NB4 (cell line): Measurements from ENCODE around the gene HLA-DPA1.

ENCODE experiments used
- DNase-seq: peaks from one replicate; pipeline ENCODE4 v3.0.0; 2010; ENCODE audit warnings: low read depth
- H3K4me3 ChIP-seq: one replicate; pipeline ENCODE4 v1.5.1; 2011; ENCODE audit warnings: mild to moderate bottlenecking, low read depth, low read length, moderate library complexity
- MYC ChIP-seq: IDR thresholded peaks from 2 replicates; pipeline ENCODE4 v1.6.1; 2011; ENCODE audit warnings: low read depth, low read length
- POLR2A ChIP-seq: IDR thresholded peaks from 2 replicates; pipeline ENCODE4 v1.6.1; 2011; ENCODE audit warnings: mild to moderate bottlenecking; ENCODE audit not compliant: insufficient read length; ENCODE audit errors: extremely low read depth
- TF ChIP-seq, protein P1 (sequence below): IDR thresholded peaks from 2 replicates; pipeline ENCODE4 v1.6.1; 2011; ENCODE audit warnings: low read depth, low read length
- TF ChIP-seq, protein P2 (sequence below): IDR thresholded peaks from one replicate; pipeline ENCODE4 v1.5.1; 2012; ENCODE audit warnings: low read depth, low read length

Gene HLA-DPA1

DNA sequence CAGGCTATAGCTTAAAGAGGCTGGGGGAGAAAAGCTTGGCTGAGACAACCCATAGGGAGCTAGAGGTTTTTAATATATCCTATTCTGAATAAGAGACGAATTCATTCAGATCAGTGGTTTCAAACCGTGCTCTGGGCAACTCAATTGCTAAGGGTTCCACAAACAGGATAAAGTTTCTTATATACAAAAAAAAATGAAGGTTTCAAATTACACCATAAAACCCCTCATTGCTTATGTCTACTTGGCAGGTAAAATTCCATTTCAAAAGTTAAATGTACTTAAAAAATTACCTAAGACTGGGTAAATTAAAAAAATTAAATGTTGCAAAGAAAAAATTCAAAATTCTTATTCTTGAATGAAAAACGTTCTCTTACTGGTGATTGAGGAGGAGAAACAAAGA lies 5.0 kb upstream of the HLA-DPA1 start:
- DNase-seq, result no peak
- H3K4me3 ChIP-seq, result no peak overlapping the region
- TF ChIP-seq POLR2A, result no peak
- TF ChIP-seq MYC, result no peak
- TF ChIP-seq, protein P1, sequence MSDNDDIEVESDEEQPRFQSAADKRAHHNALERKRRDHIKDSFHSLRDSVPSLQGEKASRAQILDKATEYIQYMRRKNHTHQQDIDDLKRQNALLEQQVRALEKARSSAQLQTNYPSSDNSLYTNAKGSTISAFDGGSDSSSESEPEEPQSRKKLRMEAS, result no peak
- TF ChIP-seq, protein P2, sequence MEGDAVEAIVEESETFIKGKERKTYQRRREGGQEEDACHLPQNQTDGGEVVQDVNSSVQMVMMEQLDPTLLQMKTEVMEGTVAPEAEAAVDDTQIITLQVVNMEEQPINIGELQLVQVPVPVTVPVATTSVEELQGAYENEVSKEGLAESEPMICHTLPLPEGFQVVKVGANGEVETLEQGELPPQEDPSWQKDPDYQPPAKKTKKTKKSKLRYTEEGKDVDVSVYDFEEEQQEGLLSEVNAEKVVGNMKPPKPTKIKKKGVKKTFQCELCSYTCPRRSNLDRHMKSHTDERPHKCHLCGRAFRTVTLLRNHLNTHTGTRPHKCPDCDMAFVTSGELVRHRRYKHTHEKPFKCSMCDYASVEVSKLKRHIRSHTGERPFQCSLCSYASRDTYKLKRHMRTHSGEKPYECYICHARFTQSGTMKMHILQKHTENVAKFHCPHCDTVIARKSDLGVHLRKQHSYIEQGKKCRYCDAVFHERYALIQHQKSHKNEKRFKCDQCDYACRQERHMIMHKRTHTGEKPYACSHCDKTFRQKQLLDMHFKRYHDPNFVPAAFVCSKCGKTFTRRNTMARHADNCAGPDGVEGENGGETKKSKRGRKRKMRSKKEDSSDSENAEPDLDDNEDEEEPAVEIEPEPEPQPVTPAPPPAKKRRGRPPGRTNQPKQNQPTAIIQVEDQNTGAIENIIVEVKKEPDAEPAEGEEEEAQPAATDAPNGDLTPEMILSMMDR, result no peak

DNA sequence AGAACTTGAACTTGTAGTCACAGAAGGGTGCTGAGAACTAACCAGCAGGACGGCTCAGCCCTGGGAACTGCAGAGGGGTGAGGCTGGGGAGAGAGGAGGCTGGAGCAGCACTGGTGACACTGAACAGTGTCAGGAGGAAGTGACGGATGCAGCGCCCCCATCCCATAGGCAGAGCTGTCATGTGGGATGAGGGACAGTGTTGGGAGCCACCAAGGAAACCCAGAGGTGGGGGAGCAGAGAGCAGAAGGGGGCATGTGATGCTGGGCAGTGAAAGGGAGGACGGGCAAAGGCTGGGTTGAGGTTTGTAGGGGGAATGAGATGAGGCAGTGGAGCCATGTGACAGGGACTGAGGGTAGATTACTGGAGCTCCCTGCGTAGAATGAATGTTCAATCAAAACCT lies 4.5 kb upstream of the HLA-DPA1 start:
- TF ChIP-seq, protein P2, result no peak
- DNase-seq, result no peak
- no peak overlapping the region for H3K4me3 ChIP-seq

DNA sequence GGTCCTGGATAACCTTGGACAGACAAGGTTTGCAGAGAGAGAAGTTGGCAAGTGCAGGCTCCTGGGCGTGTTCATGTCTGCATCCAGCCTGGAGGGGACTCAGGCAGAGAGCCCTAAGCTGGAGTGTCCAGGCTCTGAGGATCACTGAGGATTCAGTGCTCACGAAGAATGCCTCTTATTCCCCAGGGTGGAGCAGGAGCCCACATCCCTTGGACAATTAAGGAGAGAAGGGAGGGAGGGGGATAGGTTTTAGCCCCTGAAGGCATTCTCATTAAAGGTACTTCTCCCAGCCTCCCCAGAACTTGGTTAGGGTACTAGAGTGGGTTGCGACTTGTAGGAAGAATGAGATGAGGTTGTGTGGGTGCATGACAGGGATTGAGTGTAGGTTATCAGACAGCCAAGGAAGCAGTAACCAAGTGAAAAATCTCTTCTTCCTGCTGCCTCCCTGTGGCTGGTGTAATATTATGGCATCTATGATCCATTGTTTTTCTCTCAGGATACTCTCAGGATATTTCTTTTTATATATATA lies 3.0 kb upstream of the HLA-DPA1 start:
- DNase-seq, result no peak
- TF ChIP-seq POLR2A, result no peak
- no peak overlapping the region for H3K4me3 ChIP-seq

DNA sequence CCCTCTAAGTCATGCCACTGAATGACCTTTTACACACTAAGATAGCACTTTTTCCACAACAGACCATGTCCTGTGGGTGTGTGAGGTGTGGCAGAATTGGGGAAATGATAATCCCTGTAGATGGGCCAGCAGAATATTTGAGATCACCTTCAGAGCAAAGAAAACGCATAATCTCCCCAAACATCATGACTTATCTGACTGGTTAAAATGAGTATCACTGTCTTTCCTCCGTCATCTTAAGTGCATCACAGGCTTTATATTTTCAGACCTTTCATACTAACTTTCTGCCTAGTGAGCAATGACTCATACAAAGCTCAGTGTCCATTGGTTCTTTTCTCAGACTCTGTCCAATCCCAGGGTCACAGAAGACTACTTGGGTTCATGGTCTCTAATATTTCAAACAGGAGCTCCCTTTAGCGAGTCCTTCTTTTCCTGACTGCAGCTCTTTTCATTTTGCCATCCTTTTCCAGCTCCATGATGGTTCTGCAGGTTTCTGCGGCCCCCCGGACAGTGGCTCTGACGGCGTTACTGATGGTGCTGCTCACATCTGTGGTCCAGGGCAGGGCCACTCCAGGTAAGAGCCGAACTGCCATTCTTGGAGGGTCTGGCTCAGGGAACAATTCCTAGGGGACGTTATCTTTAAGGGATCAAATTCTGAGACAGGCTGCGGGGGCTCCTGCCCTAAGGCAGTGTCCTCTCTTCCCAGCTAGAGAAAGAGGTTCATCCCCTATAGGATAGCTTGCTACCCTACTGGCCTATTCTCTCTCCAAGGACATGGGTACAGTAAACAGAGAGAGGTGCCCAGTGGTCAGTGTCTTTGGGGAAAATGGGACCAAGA lies 2.3 kb upstream of the HLA-DPA1 start, which contains the start of gene HLA-DPB1:
HLA-DPB1 (plus strand) TSS at position 423 of the 838 bp plus-strand sequence; CDS start at position 475, 52 bp downstream.
- peak; percentile 56 for DNase-seq
- TF ChIP-seq, protein P1, result no peak
- no peak for TF ChIP-seq MYC
- no peak within 1 kb of the TSS for H3K4me3 ChIP-seq

DNA sequence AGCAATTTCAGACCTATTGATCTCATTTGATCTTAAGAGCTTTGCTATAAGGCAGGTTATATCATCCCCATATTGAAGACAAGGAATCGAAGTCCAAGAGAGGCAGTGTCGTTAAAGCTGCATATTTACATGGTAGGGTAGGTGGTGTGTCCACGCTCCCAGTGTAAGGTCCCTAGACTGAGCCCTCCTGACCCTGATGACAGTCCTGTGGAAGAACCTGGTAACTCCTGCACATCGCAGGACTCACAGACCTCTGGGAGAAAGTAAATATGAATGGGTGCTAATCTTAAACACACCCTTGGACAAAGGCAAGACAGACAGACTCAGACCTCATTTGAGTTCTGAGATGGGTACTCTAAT lies 1.7 kb upstream of the HLA-DPA1 start:
- TF ChIP-seq MYC (no peak), POLR2A (no peak)
- TF ChIP-seq, protein P1, result no peak
- TF ChIP-seq, protein P2, result no peak
- no peak overlapping the region for H3K4me3 ChIP-seq
- DNase-seq, result no peak

DNA sequence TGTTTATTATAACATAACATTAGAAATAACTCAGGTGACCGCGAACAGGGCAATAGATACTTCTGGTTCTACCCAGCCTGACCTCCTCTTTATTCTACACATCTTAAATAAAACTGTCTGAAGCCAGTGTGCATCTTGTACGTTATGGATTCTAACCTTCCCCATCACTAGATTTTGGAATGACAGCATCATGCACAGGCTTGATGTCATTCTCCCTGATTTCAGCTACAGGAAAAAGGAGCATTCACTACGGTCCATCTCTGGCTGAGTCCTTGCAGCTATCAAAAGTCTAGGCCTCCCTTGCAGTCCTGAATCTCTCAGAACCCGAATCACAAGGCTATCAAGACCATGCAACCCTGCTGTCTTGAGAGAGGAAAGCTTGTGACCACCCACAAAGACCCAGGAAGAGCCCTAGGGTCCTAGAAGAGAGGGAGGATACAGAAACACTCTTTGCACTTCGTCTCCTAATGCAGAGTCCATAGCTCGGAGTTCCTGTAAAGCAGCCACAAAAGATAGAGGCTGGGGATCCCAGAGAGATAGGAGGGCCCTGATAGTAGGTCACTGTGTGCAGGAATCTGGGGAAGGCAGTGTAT lies 845 bp downstream of the HLA-DPA1 start:
- DNase-seq, result no peak
- no peak overlapping the region for H3K4me3 ChIP-seq
- TF ChIP-seq, protein P1, result no peak
- TF ChIP-seq POLR2A, result no peak
- TF ChIP-seq MYC, result no peak
- TF ChIP-seq, protein P2, result no peak

DNA sequence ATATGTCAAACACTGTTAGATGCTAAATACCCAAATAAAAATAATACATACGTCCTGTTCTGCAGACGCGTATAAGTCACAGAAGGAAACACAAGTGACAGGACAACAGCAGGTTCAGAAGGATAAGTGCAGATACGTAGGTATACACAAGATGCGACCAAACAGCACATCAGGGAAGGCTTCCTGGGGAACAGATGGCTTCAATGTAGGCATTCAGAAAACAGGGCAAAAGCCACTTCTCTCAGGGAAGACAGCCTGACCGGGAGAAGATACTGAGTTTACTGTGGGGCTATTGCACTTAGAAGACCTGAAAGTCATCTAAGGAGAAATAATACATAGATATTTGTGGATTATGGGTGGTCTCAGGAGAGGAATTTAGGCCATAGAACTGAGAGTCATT lies 1.9 kb downstream of the HLA-DPA1 start:
- DNase-seq, result no peak
- H3K4me3 ChIP-seq, result no peak overlapping the region
- TF ChIP-seq, protein P2, result no peak
- TF ChIP-seq, protein P1, result no peak
- TF ChIP-seq MYC (no peak), POLR2A (no peak)
